Stimulated activated CD4-positive, alpha-beta T cell treated with anti-CD3 and anti-CD28 coated beads, Interleukin-4, amount 100 ng/mL, for 4 hours (primary cell): ENCODE results near the gene ATP1B2.
"Not testable (repeated sequence)": the region's sequence is repeated elsewhere in the genome, so short reads cannot be mapped to it uniquely, and the experiment has no call there.

Experiments used
- DNase-seq, 2 experiments: peaks; one replicate each; pipeline ENCODE4 v3.0.0-alpha.2; 2020

Gene ATP1B2, protein sequence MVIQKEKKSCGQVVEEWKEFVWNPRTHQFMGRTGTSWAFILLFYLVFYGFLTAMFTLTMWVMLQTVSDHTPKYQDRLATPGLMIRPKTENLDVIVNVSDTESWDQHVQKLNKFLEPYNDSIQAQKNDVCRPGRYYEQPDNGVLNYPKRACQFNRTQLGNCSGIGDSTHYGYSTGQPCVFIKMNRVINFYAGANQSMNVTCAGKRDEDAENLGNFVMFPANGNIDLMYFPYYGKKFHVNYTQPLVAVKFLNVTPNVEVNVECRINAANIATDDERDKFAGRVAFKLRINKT

DNA sequence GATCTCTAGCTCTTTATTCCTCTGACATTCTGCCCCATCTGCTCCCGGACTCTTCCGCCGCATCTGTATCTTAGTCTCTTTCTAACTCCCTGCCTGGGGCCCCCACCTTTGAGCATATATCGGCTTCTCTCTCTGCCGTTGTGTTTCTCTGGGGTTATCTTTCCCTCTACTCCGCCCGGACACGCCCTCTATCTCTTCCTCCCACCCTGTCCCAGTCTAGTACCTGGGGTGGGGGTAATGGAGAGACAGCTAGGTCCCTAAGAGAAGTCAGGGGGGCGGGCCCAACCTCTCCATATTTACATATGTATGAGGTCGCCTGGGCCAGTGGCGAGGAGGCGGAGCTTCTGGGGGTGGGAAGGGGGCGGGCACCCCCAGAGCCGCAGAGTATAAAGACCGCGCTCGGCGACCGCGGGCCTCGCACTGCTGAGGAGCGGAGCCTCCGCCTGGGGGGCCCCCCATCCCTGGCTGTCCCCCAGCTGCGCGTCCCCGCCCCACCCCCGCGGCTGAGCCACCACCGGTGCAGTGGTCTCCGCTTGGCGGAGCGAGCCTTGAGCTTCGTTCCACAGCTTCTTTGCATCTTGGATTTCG lies at the start of gene ATP1B2:
Gene ATP1B2, plus strand, starts transcription at position 418 of the 588 bp plus-strand sequence. CDS start 593 bp downstream, outside the sequence.
- peak; percentile 64 to 74 for DNase-seq

DNA sequence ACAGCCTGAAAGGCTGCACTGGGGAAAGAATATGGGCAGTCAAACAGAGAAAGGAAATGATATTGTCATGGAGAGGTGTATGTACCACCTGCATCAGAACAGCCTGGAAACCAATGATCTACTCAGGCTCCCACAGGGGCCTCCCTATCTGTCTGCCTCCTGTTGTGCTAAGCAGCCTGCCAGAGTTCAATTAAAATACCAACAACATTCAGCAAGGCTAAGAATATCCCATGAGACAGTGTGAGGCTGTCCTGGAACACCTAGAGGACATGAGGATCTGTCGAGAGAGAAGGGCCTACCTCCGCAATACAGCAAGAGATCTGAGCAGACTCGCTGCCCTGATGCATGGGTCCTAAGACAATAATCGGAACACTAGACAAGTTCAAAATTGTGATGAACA lies 44.4 kb upstream of the ATP1B2 start:
- no peak for DNase-seq

DNA sequence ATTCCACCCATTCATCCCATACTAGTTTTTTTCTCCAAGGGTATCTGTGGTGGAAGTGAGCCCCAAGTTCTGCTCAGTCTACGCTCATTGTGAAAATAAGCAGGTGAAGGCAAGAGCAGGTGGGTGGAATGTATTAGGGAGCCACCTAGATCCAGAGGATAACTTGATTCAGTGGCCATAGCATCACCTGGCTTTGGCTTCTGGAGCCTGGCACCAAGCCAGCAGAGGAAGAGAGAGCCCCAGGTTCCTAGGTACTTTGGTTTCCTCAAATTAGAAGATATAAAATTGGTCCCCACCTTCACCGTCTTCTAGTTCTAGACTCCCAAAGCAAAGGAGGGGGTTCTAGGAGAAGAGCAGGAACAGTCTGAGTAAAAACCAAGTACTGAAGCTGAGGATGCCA lies 40.1 kb upstream of the ATP1B2 start:
- no peak for DNase-seq

DNA sequence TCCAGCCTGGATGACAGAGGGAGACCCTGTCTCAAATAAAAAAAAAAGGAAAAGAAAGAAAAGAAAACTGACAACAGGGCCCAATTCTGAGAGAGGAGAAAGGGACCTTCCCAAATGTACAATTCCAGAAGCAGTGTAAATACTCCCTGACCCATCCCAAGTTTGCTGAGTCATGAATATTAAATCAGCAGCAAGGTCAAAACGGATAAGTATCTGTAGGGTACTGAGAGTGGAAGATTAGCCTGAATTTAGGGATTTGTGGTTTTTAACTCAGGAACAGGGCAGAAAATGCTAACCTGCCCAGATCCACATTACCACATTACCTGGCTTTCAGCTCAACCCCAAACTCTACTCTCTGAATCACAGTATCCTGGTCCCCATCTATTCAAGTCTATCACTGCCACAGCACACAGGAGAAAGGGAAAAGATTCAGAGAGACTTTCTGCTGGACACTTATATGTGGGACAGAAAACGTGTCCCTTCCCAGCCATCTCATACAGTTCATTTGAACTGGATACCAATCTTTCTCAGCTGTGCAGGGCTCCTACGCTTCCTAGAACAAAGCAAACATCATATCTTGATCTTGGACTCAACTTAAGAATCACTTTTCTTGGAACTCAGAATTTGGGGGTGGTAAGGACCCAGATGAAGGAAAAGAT lies 39.0 kb upstream of the ATP1B2 start:
- DNase-seq, result no peak

DNA sequence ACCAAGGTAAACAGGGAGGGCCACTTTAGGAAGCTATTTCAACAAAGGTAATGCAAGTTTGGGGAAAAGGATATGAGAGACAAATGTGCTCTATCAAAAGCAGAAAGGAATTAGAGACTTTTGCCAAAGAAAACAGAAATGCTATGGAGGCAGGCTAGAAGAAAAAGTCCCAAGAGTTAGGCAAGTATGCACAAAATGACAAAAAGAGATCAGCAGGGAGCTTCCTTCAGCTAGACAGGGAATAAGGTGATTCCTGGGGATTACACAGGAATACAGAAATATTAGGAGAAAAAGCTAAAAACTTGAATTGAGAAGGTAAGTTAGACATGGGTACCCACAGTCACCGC lies 38.5 kb upstream of the ATP1B2 start:
- DNase-seq, result no peak

DNA sequence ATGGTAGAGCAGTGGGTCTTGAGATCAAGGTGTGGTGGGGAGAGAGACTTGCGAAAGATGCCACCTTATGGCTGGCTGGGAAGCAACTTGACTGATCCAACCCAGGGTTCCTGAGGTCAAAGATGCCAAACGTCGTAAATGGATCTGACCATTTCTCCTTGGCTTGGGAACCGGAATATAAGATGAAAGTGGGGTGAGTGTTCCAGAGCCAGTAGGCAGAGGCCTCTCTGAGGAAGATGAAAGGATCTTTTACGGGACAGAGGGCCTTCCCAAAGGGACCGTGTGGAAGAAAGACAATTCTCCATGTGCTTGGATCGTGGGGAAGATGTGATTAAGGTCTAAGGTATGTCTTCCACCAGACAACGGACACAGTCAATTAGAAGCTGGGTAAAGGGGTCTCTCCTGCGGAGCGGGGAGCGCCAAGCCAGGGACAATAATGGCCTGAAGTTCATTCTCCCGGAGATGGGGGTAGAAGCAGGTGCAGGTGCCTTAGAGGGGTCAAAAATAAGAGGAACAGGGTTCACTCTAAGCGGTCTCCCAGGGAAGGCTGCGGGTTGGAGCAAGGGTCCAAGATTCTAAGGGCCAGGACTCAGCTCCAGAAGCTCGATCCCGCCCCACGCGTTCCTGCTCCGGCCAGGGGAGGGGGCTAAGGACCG lies 36.8 kb upstream of the ATP1B2 start:
- no peak for DNase-seq

DNA sequence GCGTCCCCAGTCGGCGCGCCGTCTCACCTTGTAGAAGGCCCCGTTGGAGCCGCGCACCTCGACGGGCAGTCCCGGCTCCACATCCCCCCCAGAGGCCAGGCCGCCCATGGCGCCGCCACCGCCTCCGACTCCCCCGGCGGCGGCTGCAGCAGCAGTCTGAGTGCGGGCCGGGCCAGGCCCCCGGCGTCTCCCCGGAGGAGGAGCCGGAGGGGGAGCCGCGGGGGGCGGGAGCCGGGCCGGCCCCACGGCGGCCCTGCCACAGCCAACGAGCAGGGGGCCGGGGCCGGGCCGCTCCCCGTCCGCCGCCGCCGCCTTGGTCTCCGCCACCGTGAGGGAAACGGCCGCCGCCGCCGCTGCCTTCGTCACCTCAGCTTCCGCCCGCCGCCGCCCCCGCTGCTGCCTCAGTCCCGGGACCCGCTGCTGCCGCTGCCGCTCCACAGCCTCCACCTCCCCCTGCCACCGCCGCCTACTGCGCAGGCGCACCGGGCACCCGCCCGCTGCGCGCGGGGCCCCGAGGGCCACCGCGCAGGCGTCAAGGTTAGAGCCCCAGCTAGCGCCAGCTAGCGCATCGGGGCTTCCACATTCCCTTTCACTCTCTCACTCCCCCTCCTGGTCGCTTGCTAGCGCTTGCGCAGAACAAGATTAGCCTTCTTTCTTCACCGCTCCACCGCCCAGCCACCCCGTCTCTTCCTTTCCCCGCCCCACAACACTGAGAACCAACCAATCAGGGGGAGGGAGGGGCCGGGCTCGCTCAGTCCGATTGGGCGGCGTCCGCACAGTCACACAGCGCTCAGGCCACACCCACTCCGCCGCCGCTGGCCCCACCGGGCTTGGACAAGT lies 36.1 kb upstream of the ATP1B2 start, which contains the start of gene FXR2:
Gene FXR2, minus strand, starts transcription at position 473 of the 840 bp plus-strand sequence. Its CDS starts 365 bp downstream, at position 108.
- peak; percentile 98 to 100 for DNase-seq

DNA sequence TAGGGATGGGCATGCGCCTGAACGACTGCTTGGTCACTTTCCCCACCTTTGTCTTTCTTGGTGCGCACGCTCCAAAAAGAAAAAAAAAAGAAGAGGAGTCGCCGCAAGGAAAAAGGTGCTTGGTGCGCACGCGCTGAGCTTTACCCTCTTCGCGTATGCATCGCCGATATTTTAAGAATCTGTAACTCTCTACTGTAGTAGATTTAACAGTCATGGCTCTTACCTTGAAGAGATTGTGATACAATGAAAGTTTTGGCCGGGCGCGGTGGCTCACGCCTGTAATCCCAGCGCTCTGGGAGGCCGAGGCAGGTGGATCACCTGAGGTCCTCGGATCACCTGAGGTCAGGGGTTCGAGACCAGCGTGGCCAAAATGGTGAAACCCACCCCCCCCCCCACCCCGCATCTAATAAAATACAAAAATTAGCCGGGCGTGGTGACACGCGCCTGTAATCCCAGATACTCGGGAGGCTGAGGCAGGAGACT lies 35.4 kb upstream of the ATP1B2 start:
- no peak for DNase-seq

DNA sequence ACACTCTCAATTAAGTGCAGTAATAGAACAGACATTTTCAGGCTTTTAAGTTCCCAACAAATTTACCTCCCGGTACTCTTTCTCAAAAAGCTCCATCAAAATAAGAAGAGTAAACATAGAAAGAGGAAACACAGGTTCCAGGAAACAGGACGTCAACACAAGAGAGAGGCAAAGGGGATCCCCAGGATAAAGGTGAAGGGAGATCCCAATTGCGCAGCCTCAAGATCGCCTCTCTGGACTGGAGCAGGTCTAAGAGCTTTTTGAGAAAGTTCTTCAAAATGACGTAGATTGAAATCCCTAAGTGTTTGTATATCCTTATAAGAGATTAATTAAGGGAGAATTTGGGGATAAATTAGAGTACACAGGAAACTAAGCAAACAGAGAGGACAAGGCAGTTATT lies 32.1 kb upstream of the ATP1B2 start:
- DNase-seq, result no peak

DNA sequence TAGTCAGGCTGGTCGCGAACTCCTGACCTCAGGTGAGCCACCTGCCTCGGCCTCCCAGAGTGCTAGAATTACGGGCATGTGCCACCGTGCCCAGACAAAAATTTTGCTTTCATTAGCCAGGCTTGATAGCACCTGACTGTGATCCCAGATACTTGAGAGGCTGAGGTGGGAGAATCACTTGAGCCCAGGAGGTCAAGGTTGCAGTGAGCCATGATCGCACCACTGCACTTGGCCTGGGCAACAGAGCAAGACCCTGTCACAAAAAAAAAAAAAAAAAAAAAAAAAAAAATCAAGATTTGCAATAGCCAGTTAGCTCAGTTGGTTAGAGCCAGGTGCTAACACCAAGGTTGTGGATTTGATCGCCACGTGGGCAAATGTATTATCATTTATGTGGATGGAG lies 29.9 kb upstream of the ATP1B2 start:
- DNase-seq, result no peak

DNA sequence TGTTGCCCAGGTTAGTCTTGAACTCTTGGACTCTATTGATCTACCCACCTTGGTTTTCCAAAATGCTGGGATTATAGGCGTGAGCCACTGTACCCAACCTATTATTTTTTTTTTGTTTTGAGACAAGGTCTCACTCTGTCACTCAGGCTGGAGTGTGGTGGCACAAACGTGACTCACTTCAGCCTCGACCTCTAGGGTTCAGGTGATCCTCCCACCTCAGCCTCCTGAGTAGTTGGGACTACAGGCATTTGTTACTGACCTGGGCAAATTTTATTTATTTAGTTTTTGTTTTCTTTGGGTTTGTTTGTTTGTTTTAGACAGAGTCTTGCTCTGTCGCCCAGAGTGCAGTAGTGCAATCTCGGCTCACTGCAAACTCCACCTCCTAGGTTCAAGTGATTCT lies 27.1 kb upstream of the ATP1B2 start:
- no peak for DNase-seq

DNA sequence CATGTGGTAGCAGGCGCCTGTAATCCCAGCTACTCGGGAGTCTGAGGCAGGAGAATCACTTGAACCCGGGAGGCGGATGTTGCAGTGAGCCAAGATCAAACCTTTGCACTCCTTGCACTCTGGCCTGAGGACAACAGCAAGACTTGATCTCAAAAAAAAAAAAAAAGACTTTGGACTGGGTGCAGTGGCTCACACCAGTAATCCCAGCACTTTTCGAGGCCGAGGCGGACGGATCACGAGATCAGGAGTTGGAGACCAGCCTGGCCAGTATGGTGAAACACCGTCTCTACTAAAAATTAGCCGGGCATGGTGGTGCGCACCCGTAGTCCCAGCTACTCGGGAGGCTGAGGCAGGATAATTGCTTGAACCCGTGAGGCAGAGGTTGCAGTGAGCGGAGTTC lies 25.0 kb upstream of the ATP1B2 start:
- DNase-seq, result not testable (repeated sequence)

DNA sequence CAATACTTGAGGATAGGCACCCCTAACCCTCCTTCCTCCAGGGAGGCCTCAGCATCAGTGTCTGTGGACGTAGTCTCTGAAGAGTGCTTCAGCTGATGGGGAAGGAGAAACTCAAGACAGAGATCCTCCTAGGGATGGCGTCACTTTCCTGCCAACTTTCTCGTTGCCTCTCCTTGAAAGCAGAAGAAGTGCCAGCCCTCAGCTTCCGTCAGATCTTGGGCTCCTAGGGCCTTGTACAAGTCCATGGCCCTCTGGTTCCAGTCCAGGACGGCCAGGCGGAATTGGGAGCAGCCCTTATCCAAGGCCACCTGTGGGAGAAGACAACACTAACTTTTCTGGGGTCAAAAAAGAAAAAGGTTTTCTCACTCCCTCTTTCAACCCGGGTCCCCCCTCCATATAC lies 24.4 kb upstream of the ATP1B2 start:
- no peak for DNase-seq

DNA sequence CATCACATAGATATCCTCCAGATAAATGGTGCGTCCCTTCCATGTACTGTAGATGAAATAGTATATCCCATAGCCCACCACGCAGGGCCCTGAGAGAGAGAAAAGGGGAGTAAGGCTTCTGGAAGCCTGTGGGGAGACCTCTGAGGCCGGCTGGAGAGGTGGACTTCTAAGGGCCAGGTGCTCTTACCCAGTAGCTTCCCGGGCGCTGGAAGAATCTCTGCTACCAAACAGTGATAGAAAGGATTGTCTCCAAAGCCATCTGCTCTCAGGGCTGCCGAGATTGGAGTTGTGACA lies 23.8 kb upstream of the ATP1B2 start:
- DNase-seq, result no peak

DNA sequence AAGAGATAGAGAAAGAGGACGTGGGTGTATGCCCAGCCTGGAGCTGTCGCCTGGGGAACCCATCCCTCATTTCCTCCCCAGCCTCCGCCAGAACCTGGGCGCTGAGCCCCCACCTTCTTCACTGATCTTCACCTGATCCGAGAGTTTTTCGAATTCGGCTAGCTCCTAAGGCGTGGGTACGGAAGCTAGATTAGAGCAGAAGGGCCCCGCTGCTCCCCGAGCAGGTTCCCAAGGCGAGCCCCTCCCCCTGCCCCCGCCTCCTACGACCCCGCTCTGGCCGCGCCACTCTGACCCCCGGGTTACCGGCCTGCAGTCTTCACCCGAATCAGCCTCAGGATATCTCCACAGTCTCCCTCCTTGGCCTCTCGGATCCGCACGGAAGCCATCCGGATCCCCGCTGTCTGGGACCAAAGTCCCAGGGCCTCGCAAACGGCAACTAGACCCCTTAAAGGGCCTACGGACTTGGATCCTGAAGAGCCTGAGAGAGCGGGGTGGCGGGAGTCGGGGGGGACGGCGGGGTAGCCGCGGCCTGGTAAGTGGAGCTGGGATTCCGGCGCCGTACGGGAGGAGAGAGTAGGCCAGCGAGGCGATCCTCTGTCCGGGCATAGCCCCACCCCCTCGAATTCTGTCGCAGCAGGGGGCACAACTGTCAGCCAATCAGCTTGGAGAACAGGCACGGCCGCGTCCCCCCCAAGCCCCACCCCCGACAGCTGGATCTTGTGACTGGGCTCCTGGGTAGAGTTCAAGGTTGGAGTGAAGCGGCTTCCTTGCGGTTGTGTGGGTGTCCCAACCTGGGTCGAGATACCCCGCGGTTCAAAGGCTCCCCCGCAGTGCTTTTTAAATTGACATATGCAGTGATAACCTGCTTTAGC lies 23.2 kb upstream of the ATP1B2 start, which contains the start of gene SAT2:
Gene SAT2, minus strand, starts transcription at position 572 of the 872 bp plus-strand sequence. Its CDS starts 186 bp downstream, at position 386.
- peak; percentile 76 to 86 for DNase-seq

DNA sequence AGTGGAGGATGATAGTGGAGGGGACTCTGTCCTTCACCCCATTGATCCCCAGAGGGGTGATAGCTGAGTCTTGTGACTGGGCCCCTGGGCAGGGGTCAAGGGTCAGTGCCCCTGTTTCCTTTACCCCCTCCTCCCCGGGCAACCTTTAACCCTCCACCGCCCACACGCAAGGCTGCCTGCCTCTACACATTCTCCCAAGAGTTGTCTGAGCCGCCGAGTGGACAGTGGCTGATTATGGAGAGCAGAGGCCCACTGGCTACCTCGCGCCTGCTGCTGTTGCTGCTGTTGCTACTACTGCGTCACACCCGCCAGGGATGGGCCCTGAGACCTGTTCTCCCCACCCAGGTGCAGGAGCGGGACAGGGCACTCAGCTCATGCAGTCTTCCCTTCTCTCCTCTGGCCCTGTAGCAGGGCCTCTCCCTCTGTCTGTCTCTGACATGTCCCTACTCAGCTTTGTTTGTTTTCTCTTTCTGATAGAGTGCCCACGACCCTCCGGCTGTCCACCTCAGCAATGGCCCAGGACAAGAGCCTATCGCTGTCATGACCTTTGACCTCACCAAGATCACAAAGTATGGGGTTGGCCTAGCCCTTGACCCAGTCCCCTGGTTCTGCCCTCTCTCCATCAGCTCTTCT lies 20.7 kb upstream of the ATP1B2 start, which contains the start of gene SHBG:
Gene SHBG, plus strand, starts transcription at position 197 of the 633 bp plus-strand sequence. Its CDS starts 38 bp downstream, at position 235.
- no peak for DNase-seq

DNA sequence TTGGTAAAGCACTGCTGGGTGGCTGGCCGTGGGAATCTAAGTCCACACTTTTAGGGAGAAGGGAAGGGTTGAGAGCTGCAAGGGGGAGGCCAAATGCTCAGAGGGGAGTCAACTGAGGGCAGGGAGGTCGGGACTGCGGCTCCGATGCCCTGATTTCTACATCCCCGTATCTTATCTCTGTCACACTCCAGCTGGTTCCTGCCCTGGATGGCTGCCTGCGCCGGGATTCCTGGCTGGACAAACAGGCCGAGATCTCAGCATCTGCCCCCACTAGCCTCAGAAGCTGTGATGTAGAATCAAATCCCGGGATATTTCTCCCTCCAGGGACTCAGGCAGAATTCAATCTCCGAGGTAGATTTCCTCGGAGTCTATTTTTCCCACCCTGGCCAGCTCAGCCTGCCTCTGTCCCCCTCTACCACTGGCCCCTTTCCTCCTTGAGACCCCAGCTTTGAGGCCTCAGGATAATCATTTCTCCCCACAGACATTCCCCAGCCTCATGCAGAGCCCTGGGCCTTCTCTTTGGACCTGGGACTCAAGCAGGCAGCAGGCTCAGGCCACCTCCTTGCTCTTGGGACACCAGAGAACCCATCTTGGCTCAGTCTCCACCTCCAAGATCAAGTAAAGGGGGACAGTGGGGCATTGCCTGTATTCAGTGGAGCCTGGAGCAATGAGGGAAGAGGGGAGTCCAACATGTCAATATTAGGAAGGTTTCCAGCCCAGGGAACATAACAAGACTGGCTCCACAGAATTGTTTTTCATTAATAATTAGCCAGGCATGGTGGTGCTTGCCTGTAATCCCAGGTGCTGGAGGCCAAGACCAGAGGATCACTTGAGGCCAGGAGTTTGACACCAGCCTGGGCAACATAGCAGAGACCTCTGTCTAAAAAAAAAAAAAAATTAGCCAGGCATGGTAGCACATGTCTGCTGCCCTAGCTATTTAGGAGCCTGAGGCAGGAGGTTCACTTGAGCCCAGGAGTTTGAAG lies 19.0 kb upstream of the ATP1B2 start:
- no peak for DNase-seq

DNA sequence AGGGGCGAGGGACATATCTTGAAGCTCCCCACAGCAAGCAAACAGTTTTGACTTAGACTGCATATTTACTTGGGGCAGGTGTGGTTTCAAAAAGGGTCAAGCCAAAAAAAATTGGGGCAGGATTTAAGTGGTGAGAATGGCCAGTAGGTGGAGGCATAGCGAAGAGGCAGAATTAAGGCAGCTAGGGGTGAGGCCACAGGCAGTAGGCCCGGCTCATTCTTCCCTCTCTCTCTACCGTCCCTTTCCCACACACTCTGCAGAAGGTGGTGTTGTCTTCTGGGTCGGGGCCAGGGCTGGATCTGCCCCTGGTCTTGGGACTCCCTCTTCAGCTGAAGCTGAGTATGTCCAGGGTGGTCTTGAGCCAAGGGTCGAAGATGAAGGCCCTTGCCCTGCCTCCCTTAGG lies 18.2 kb upstream of the ATP1B2 start:
- DNase-seq, result no peak

DNA sequence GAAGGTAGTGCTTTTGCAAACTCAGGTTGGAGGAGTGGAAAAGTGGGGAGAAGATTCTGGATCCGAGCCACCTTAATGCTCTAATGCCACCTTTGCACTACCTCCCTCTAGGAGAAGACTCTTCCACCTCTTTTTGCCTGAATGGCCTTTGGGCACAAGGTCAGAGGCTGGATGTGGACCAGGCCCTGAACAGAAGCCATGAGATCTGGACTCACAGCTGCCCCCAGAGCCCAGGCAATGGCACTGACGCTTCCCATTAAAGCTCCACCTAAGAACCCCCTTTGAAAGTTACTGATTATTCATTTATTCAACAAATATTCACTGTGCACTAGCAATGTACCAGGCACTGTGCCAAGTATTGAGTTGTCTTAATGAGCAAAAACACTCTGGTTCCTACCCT lies 17.6 kb upstream of the ATP1B2 start:
- DNase-seq, result no peak

DNA sequence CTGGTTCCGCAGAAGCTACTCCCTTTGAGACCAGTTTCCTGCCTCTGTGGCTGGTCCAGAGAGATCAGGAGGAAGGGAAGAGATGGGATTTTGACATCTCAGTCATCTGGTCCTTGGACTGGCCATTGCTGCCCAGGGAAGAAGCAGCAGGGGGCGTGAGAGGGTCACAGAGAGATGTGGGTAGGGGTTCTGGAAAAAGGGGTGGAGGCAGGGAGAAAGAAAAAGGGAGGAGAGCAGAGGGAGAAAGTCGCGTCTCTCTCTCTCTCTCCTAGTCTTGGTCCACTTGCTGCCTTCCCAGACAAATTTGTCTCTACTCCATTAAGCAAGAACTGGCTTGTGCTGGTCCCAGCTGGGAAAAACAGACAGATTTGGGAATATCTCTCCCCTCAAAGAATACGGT lies 16.3 kb upstream of the ATP1B2 start:
- no peak for DNase-seq
